Right lobe of liver (tissue), 6 donors: Measurements from ENCODE around the gene ZDHHC22. TPM values are rescaled to one million over a fixed set of nuclear protein-coding genes. Genes with fewer than 3 reads are reported as not detected.

Source experiments
- ATAC-seq, 4 donors: fragments of 200-7000 bp; cut with Tn5 transposase; one replicate each; pipeline ENCODE4 v1.9.1; 2020; ENCODE audit warnings: mild to moderate bottlenecking in 4 of 4, moderate library complexity in 4 of 4
- DNase-seq, 3 donors: peaks; one replicate each; pipeline ENCODE4 v3.0.0-alpha.2; 2020
- H3K27ac ChIP-seq, 3 donors: fragments of 200-600 bp; one replicate each; pipeline ENCODE4 v1.8.0; 2022
- H3K27me3 ChIP-seq, 2 donors: fragments of 200-600 bp; one replicate each; pipeline ENCODE4 v1.8.0; 2022
- H3K36me3 ChIP-seq, 4 donors: fragments of 200-600 bp; sonication (generic) in 1 of 4; one replicate each; pipeline versions ENCODE4 v1.5.1 to v1.8.0; 2017 to 2022; ENCODE audit warnings: control low read depth in 1 of 4
- H3K4me1 ChIP-seq, 4 donors: fragments of 200-600 bp; sonication (generic) in 1 of 4; one replicate each; pipeline versions ENCODE4 v1.5.1 to v1.8.0; 2017 to 2022; ENCODE audit warnings: control low read depth in 1 of 4
- H3K4me3 ChIP-seq, 3 donors: fragments of 200-600 bp; one replicate each; pipeline ENCODE4 v1.8.0; 2022
- H3K9me3 ChIP-seq, 4 donors: fragments of 200-600 bp; sonication (generic) in 1 of 4; one replicate each; pipeline versions ENCODE4 v1.5.1 to v1.8.0; 2017 to 2022; ENCODE audit warnings: control low read depth in 1 of 4
- CTCF ChIP-seq, 4 donors: fragments of 200-600 bp in 3 of 4; fragments of 450-650 bp in 1 of 4; IDR thresholded peaks; one replicate each; pipeline versions ENCODE4 v1.5.1 to v1.8.0; 2016 to 2022; ENCODE audit warnings: antibody characterized with exemption in 4 of 4, mild to moderate bottlenecking in 2 of 4
- POLR2A ChIP-seq: fragments of 450-650 bp; IDR thresholded peaks from one replicate; pipeline ENCODE4 v1.6.1; 2017; ENCODE audit warnings: antibody characterized with exemption, mild to moderate bottlenecking
- WGBS: methylation state at CpG from one replicate; pipeline ENCODE4 v1.1.6; 2018; ENCODE audit warnings: low coverage, low lambda C conversion rate; ENCODE audit not compliant: insufficient coverage; ENCODE audit errors: missing lambda C conversion rate; 5-methylcytosine and 5-hydroxymethylcytosine counted together
- intact Hi-C, 2 donors: fragments of 100-400 bp; cut with DNase I; formaldehyde crosslinking; loops; one replicate each; pipeline versions ENCODE4 v1.11.2 to v1.14.1; 2022
- long read RNA-seq: library from polyadenylated mRNA; unstranded; transcript quantifications from one replicate; pipeline ENCODE4 v2.0.0, GENCODE V29; 2019
- total RNA-seq, 6 experiments: library from RNA; depleted of rRNA in 2 of 6; stranded (reverse); fragments of >200 nt in 2 of 6; fragmentation: NEBNext Ultra II Directional in 3 of 6; extraction: Animal tissue kit (Norgen Biotek cat#: 25700) in 3 of 6; gene quantifications; one replicate each; pipeline versions ENCODE4 v1.1.0 to v1.2.4, GENCODE V29; 2016 to 2023
- donor health status: DM: no; HTN: yes; CAD: no.
- donor health status: DM: no; HTN: no; CAD: no.
- donor health status: DM: no; HTN: no; CAD: no.
- donor health status: DM: no; HTN: yes; CAD: no.
- donor health status: DM: no; HTN: yes; CAD: no.

The ZDHHC22 gene, protein sequence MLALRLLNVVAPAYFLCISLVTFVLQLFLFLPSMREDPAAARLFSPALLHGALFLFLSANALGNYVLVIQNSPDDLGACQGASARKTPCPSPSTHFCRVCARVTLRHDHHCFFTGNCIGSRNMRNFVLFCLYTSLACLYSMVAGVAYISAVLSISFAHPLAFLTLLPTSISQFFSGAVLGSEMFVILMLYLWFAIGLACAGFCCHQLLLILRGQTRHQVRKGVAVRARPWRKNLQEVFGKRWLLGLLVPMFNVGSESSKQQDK
- total RNA-seq, result not detected
- long read RNA-seq, result 0 reads

GRCh38 chr14:77141214-77142004 lies at the start of gene ZDHHC22:
ZDHHC22 (minus strand) TSS chr14:77141791; CDS start chr14:77139738, 2,053 bp downstream.
- no peaks in the 10 kb centered on the region for H3K36me3 ChIP-seq
- H3K27ac ChIP-seq, result no peak within 1 kb of the TSS
- WGBS, result 0% methylated on average over 3 of the region's 77 CpGs
- intact Hi-C loops, result no loop called here
- peak in 3 of 4 donors; percentile 9 to 22 (median 10) for TF ChIP-seq CTCF (IDR thresholded peaks at IDR 0.05)
- TF ChIP-seq POLR2A, result no peak
- no peaks in the 10 kb centered on the region for H3K9me3 ChIP-seq
- peaks cover 0 to 19% of the 10 kb centered on the region in 2 donors for H3K27me3 ChIP-seq
- DNase-seq, result peak in 1 of 3 donors; percentile 55
- peak; percentile 39 to 50 (median 44) for ATAC-seq
- H3K4me1 ChIP-seq, result peaks cover 0 to 24% (median 0%) of the 10 kb centered on the region in 4 donors
- H3K4me3 ChIP-seq, result peak within 1 kb of the TSS; percentile 6 to 28 (median 9)

DNA sequence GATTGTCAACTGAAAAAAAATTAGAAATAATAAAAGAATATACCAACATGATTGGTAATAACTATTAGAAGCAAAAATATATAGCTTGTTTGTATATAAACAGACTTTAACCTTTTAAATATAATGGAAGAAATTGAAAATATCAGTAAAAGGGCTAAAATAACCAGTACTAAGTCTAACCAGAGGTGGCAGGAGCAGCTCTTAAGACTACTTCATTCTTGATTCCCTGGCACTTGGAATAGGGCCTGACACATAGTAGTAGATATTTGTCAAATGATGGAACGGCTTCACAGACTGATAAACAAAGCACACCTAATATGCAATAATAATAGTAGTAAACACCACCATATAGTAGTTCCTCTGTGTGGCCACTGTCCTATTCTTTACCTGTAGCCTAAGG lies 49.4 kb upstream of the ZDHHC22 start:
- ATAC-seq, result no peak
- WGBS, result 78% methylated on average over 1 of the region's 1 CpG
- no peaks in the 10 kb centered on the region for H3K9me3 ChIP-seq
- no peak overlapping the region for H3K4me3 ChIP-seq
- no peaks in the 10 kb centered on the region for H3K27me3 ChIP-seq
- H3K36me3 ChIP-seq, result no peaks in the 10 kb centered on the region
- H3K27ac ChIP-seq, result no peak overlapping the region
- H3K4me1 ChIP-seq, result no peaks in the 10 kb centered on the region
- DNase-seq, result no peak
- TF ChIP-seq POLR2A (no peak), CTCF (IDR thresholded peaks at IDR 0.05) (no peak)
- intact Hi-C loops, result no loop called here

GRCh38 chr14:77189479-77189878 lies 47.9 kb upstream of the ZDHHC22 start:
- no peaks in the 10 kb centered on the region for H3K27me3 ChIP-seq
- no peak overlapping the region for H3K27ac ChIP-seq
- no peak for DNase-seq
- intact Hi-C loops, result no loop called here
- no peak overlapping the region for H3K4me3 ChIP-seq
- no peaks in the 10 kb centered on the region for H3K36me3 ChIP-seq
- no peaks in the 10 kb centered on the region for H3K9me3 ChIP-seq
- no peak for TF ChIP-seq CTCF (IDR thresholded peaks at IDR 0.05)
- TF ChIP-seq POLR2A, result no peak
- no peak for ATAC-seq
- 31% methylated on average over 4 of the region's 4 CpGs for WGBS
- H3K4me1 ChIP-seq, result no peaks in the 10 kb centered on the region

GRCh38 chr14:77187649-77188012 lies 46.0 kb upstream of the ZDHHC22 start:
- Histone ChIP-seq H3K27me3 (no peaks in the 10 kb centered on the region), H3K4me1 (no peaks in the 10 kb centered on the region), H3K9me3 (no peaks in the 10 kb centered on the region), H3K4me3 (no peak overlapping the region), H3K36me3 (no peaks in the 10 kb centered on the region), H3K27ac (no peak overlapping the region)
- ATAC-seq, result no peak
- intact Hi-C loops, result no loop called here
- no peak for DNase-seq
- TF ChIP-seq CTCF (IDR thresholded peaks at IDR 0.05) (no peak), POLR2A (no peak)
- WGBS, result 75% methylated on average over 1 of the region's 3 CpGs
